CD4-positive, alpha-beta T cell treated with Interleukin-1 beta for 1 hour (primary cell): ENCODE measurements around the gene LPP.
"Not testable (repeated sequence)": the region's sequence is repeated elsewhere in the genome, so short reads cannot be mapped to it uniquely, and the experiment has no call there.

Experiments
- DNase-seq, 2 donors: peaks; one replicate each; pipeline ENCODE4 v3.0.0-alpha.2; 2020 to 2022

The LPP gene

DNA sequence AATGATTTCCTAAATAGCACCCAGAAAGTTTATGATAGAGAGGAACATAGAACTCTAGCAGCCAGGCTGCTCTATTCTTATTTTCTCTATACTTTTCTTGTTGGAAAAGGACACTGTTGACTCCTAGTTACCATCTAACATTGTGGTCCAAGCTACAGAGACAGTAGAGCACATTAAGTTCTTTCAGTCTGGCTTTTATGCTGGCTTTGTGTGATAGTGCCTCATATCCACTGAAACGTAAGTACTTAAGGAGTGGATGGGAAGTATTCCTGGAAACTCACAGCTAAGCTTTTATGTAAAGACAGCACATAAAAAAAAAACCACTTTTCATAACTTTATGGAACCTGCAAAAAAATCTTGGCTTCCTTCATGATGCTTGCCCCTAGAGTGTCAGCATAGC lies 537.7 kb downstream of the LPP start:
- no peak for DNase-seq

DNA sequence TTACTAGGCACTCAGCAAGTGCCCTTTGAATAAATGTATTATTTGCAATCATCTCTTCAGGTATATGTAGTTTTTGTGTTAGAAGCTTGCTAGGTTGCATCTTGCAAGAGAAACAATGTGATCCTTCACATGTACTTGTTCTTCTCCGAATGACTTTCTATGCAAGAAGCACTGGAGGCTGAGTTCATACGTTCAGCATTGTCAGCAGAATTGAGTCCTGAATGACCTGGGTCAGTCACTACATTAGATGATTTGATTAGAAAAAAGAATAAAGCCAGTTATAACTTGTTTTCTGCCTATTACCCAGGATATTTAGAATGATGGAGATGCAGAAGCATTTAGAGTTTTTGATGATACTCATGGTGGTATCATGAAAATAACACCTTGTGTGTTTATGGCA lies 538.7 kb downstream of the LPP start:
- no peak for DNase-seq

GRCh38 chr3:188693435-188693834 lies 539.5 kb downstream of the LPP start:
- DNase-seq = no peak

DNA sequence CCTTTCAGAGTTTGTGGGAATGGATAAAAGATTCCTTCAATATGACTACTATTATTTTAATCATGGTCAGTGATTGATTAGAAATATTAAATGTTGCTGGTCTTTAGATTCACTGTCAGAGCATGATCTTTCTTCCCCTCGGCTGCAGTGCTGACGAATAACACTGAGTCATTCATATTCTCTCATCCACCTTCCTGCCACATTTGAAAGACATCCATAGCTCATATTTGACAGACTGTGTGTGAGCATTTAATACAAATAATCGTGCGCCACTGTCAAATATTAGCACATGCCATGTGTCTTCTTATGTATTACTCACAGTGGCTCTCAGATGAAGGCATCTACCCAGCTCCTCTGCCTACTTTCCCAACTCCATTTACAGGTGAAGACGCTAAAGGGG lies 541.3 kb downstream of the LPP start:
- DNase-seq = no peak

DNA sequence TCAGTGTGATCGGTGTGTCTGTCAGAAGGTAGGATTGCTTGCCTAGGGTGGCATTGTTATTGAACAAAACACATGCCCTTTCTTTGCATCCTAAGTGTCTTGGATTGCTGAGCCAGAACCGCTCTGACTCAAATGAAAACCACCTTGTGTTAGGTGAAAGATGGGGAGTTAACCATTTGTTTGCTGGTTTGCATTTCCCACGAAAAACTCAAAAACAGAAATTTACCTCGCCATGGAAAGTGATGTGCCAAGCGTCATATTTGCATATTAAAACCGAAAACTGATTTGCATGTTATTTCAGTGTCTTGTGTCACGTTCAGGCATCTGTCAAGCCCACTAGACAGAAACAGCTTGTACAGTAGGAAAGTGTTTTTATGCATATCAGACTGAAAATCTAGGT lies 543.2 kb downstream of the LPP start:
- DNase-seq = no peak

- DNase-seq = no peak
Measured at GRCh38 chr3:188698436-188698835, 544.5 kb downstream of the LPP start.

GRCh38 chr3:188700501-188700900 lies 546.5 kb downstream of the LPP start:
- no peak for DNase-seq

- DNase-seq = no peak
Measured at GRCh38 chr3:188700918-188701317, 547.0 kb downstream of the LPP start.

GRCh38 chr3:188701485-188701969 lies 547.6 kb downstream of the LPP start:
- peak in 1 of 2 donors; percentile 26 for DNase-seq

GRCh38 chr3:188702028-188702427 lies 548.1 kb downstream of the LPP start:
- not testable (repeated sequence) for DNase-seq

DNA sequence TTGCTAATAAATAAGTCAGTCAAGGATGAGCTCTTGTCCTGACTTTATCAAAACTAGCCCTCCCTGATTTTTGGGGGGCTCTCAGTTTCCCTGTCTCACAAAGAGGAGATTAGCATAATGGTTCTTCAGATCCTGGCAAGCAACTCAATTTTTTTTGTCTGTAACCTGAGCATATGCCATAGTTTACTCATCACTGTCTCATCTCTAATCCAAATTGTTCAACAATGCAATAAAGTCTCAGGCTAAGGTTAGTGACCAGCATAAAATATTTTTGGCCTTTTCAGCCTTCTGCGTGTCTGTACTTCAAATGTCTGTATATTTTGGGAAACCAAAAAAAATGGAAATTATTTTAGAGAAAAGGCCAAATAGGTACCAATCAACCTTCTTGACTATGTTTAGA lies 552.2 kb downstream of the LPP start:
- DNase-seq = no peak

- no peak for DNase-seq
Measured at GRCh38 chr3:188706599-188706998, 552.6 kb downstream of the LPP start.

GRCh38 chr3:188707381-188708288 lies 553.7 kb downstream of the LPP start:
- no peak for DNase-seq

GRCh38 chr3:188711881-188712247 lies 557.9 kb downstream of the LPP start:
- no peak for DNase-seq

GRCh38 chr3:188712248-188712924 lies 558.4 kb downstream of the LPP start:
- no peak for DNase-seq

- no peak for DNase-seq
Measured at GRCh38 chr3:188712991-188713390, 559.0 kb downstream of the LPP start.

DNA sequence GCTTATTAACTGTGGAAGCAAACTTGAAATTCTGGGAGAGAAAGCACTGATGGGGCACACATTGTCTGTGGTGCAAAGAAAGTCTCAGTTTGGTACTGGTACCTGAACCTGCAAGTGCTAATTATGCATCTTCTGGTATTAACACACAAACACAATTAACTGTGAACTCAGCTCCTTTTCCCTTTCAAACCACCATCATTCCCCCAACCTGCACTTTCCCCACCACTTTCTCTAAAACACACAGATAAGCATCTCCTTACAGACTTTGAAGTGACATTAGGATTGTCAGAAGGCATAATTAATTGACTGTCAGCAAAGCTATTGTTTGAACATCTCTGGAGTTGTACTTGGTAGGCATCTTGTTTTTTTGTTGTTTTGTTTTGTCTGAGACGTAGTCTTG lies 565.6 kb downstream of the LPP start:
- DNase-seq = no peak

GRCh38 chr3:188720215-188720614 lies 566.3 kb downstream of the LPP start:
- no peak for DNase-seq

- no peak for DNase-seq
Measured at GRCh38 chr3:188720636-188721035, 566.7 kb downstream of the LPP start.

GRCh38 chr3:188721312-188721711 lies 567.4 kb downstream of the LPP start:
- DNase-seq = no peak

DNA sequence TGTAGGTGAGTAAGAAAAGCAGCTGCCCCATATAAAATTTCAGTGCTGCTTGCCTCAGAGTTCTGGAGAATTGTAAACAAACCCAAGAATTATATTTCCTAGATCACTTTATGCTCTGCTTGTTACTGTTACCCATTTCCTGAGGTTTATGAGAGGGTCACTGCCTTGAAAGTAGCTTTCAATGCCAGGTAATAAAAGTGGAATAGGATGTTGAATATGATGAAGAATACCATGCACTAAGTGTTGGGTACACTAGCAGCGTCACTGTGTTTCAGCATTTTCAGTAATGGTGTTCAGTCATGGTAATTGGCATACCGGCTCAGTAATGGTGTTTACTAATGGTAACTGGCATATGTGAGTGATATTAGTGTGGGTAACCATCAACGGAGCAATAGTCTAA lies 568.0 kb downstream of the LPP start:
- no peak for DNase-seq

DNA sequence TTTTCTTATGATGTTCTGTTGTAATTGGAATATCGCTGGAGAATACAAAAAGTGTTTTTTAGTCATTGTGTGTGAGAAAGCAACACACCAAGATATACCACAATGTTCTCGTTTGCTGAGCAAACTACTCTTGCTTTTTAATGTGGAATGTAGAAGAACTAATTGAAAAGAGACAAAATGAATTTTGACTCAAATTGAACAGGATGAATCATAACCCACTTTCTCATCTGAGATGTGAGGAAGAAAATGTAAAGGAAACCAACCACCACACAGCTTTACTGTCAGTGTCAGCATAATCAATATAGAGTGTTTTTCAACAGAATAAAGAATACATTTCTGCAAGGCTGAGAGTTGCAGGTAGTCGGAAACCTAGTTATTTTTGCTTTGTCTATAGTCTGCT lies 569.0 kb downstream of the LPP start:
- no peak for DNase-seq

- DNase-seq = no peak
Measured at GRCh38 chr3:188727052-188727451, 573.1 kb downstream of the LPP start.

DNA sequence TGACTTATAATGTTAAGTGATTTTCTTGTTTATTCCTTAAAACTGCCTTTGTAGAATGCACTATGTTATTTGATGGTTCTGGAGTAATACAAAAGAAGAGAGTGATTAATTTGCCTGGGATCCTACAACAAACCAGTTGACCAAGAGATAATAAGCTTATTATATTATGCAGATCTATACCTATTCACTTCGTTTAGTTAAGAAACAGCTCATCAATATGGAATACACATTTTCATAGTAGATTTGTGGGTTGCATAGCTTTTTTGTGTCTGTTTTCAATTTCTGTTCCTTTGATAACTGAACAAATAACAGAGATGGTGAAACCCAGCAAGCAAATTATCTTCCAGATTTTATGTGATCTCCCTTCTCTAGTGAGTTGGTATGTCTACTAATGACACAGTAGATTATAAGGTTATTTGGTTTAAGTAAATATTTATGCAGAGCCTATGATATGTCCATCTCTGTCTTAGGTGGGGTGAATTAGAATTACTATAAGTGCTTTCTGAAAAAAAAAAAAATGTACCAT lies 574.5 kb downstream of the LPP start:
- no peak for DNase-seq
